Right renal cortex interstitium (tissue), 3 donors: ENCODE measurements around the gene ABCA1. TPM values are rescaled to one million over a fixed set of nuclear protein-coding genes. Genes with fewer than 3 reads are reported as not detected.

Source experiments
- polyA plus RNA-seq, 3 donors: library from polyadenylated mRNA; unstranded; fragments of 120-200 nt; gene quantifications; one replicate each; pipeline ENCODE4 v1.2.1, GENCODE V29; 2013; ENCODE audit not compliant: insufficient read length in 3 of 3

ABCA1 gene
- polyA plus RNA-seq, 3 donors: 8.5 to 10.8 (median 9.9) TPM

Other genes with a start within 250 kb of the ABCA1 start
- not detected for gene OR13D1, start 233.6 kb downstream of the ABCA1 start, polyA plus RNA-seq
- gene NIPSNAP3A, start 180.5 kb downstream of the ABCA1 start, polyA plus RNA-seq: 10 to 100 TPM; 53.3 to 63.0 (median 56.1) TPM
- gene NIPSNAP3B, start 164.0 kb downstream of the ABCA1 start, polyA plus RNA-seq: 10 to 100 TPM; 10.9 to 12.2 (median 11.6) TPM